ENCODE measurements around the gene FARP1. TPM values are rescaled to one million over a fixed set of nuclear protein-coding genes. Genes with fewer than 3 reads are reported as not detected.

FARP1 gene
- total and polyA plus RNA-seq, 10 of the 15 experiments (the other 5 are each of a cell fraction or from before 2014, with no cell fraction given), result 0.17 to 6.9 (median 0.68) TPM

GRCh38 chr13:98397221-98397620 is 254.3 kb downstream of the FARP1 start:
- no peaks in the 10 kb centered on the region for H3K79me2 ChIP-seq (ENCODE audit: control insufficient read depth, insufficient read depth, low read length)
- ChIA-PET SMC1A (ENCODE audit: uncharacterized antibody, unreplicated experiment) (interaction anchor here (1.1 to 2.3 kb wide), 2 partner anchors 9 to 339 kb away, joined by 3 to 7 read pairs; no protein-coding TSS in a partner anchor), RAD21 (ENCODE audit: unreplicated experiment) (no interaction called here), CTCF (interaction anchor here (0.7 to 0.8 kb wide), 2 partner anchors 8 to 276 kb away, joined by 3 to 4 read pairs; no protein-coding TSS in a partner anchor), POLR2A (no interaction called here)
- no peak overlapping the region for H3K4me2 ChIP-seq (ENCODE audit: control insufficient read depth, insufficient read depth)
- FAIRE-seq, result no peak
- H3K4me3 ChIP-seq, result no peak overlapping the region
- H3K27ac ChIP-seq (ENCODE audit: control insufficient read depth, insufficient read depth), result no peak overlapping the region
- H3K4me1 ChIP-seq (ENCODE audit: control insufficient read depth, insufficient read depth, low read length), result no peaks in the 10 kb centered on the region
- no peaks in the 10 kb centered on the region for H3K9me3 ChIP-seq (replicated peaks; ENCODE audit: control insufficient read depth, insufficient read depth, low read length)
- 73% methylated on average over 1 of the region's 1 CpG for WGBS (ENCODE audit: insufficient coverage, insufficient replicate concordance, low lambda C conversion rate, missing lambda C conversion rate)
- no peaks in the 10 kb centered on the region for H4K20me1 ChIP-seq (ENCODE audit: control insufficient read depth, insufficient read depth)
- intact Hi-C loops (cut with micrococcal nuclease; ENCODE audit: unreplicated experiment) (no loop called here), in situ Hi-C loops (cut with MboI) (no loop called here)
- no peak overlapping the region for H3K9ac ChIP-seq (ENCODE audit: control insufficient read depth, insufficient read depth, low read length)
- TF ChIP-seq CTCF (IDR thresholded peaks at IDR 0.05 in 2 of 3, conservative IDR thresholded peaks at IDR 0.05 in 1 of 3; ENCODE audit: control insufficient read depth in 2 of 3, extremely low read depth in 1 of 3, insufficient read depth in 1 of 3, low read depth in 3 of 3, low read length in 3 of 3), result peak in 1 of 3 experiments; percentile 21; a peak in 1 of 6 replicates
- TF ChIP-seq TAF1 (IDR thresholded peaks at IDR 0.05; ENCODE audit: borderline replicate concordance, low read depth, low read length), result no peak
- no peak for DNase-seq (ENCODE audit: low read depth, low spot score)
- no peaks in the 10 kb centered on the region for H3K27me3 ChIP-seq (replicated peaks in 1 of 2; ENCODE audit: control insufficient read depth in 2 of 2, insufficient read depth in 2 of 2, low read length in 1 of 2)
- no peak for ATAC-seq
- no peak overlapping the region for H2AFZ ChIP-seq (ENCODE audit: control insufficient read depth, low read depth, low read length)
- H3K36me3 ChIP-seq (ENCODE audit: control insufficient read depth in 2 of 2, insufficient read depth in 2 of 2, low read length in 1 of 2), result no peaks in the 10 kb centered on the region
- no TSS peak for BruUV-seq (replicated peaks)

GRCh38 chr13:98397861-98398260 is 255.0 kb downstream of the FARP1 start:
- Histone ChIP-seq H3K4me1 (ENCODE audit: control insufficient read depth, insufficient read depth, low read length) (no peaks in the 10 kb centered on the region), H4K20me1 (ENCODE audit: control insufficient read depth, insufficient read depth) (no peaks in the 10 kb centered on the region), H3K36me3 (ENCODE audit: control insufficient read depth in 2 of 2, insufficient read depth in 2 of 2, low read length in 1 of 2) (no peaks in the 10 kb centered on the region), H3K27me3 (replicated peaks in 1 of 2; ENCODE audit: control insufficient read depth in 2 of 2, insufficient read depth in 2 of 2, low read length in 1 of 2) (no peaks in the 10 kb centered on the region), H3K9me3 (replicated peaks; ENCODE audit: control insufficient read depth, insufficient read depth, low read length) (no peaks in the 10 kb centered on the region), H3K9ac (ENCODE audit: control insufficient read depth, insufficient read depth, low read length) (no peak overlapping the region), H3K4me2 (ENCODE audit: control insufficient read depth, insufficient read depth) (no peak overlapping the region), H3K79me2 (ENCODE audit: control insufficient read depth, insufficient read depth, low read length) (no peaks in the 10 kb centered on the region), H3K4me3 (no peak overlapping the region), H2AFZ (ENCODE audit: control insufficient read depth, low read depth, low read length) (no peak overlapping the region), H3K27ac (ENCODE audit: control insufficient read depth, insufficient read depth) (no peak overlapping the region)
- BruUV-seq (replicated peaks), result no TSS peak
- no peak for TF ChIP-seq ZNF217 (IDR thresholded peaks at IDR 0.05)
- TF ChIP-seq EZH2 (IDR thresholded peaks at IDR 0.05; ENCODE audit: borderline replicate concordance, control insufficient read depth, low read depth, low read length), result no peak
- no peak for TF ChIP-seq TCF12 (IDR thresholded peaks at IDR 0.05; ENCODE audit: low read depth, low read length)
- no peak for TF ChIP-seq POLR2AphosphoS5 (IDR thresholded peaks at IDR 0.05; ENCODE audit: low read length)
- no peak for TF ChIP-seq MTA2 (IDR thresholded peaks at IDR 0.05; ENCODE audit: low read depth)
- TF ChIP-seq NFYA (IDR thresholded peaks at IDR 0.05; ENCODE audit: borderline replicate concordance, low read depth, low read length), result no peak
- no peak for TF ChIP-seq TBL1XR1 (IDR thresholded peaks at IDR 0.05; ENCODE audit: low read depth, low read length)
- TF ChIP-seq SMC3 (IDR thresholded peaks at IDR 0.05; ENCODE audit: borderline replicate concordance, low read length), result no peak
- WGBS (ENCODE audit: insufficient coverage, insufficient replicate concordance, low lambda C conversion rate, missing lambda C conversion rate), result 40% methylated on average over 7 of the region's 7 CpGs
- in situ Hi-C loops (cut with MboI) (no loop called here), intact Hi-C loops (cut with micrococcal nuclease; ENCODE audit: unreplicated experiment) (no loop called here)
- RAD21 ChIA-PET (ENCODE audit: unreplicated experiment), result no interaction called here
- ATAC-seq, result no peak
- POLR2A ChIA-PET, result interaction anchor here (0.7 kb wide), 1 partner anchor 1415 kb away, joined by 4 read pairs; no protein-coding TSS in a partner anchor
- SMC1A ChIA-PET (ENCODE audit: uncharacterized antibody, unreplicated experiment), result interaction anchor here (2.3 kb wide), 1 partner anchor 8 kb away, joined by 7 read pairs; no protein-coding TSS in a partner anchor
- FAIRE-seq, result no peak
- DNase-seq (ENCODE audit: low read depth, low spot score), result no peak
- CTCF ChIA-PET, result interaction anchor here (0.6 to 1.3 kb wide), 4 partner anchors 10 to 542 kb away, joined by 3 to 4 read pairs (median 4); no protein-coding TSS in a partner anchor
